ENCODE results near the gene TP53I11.

Gene TP53I11

DNA sequence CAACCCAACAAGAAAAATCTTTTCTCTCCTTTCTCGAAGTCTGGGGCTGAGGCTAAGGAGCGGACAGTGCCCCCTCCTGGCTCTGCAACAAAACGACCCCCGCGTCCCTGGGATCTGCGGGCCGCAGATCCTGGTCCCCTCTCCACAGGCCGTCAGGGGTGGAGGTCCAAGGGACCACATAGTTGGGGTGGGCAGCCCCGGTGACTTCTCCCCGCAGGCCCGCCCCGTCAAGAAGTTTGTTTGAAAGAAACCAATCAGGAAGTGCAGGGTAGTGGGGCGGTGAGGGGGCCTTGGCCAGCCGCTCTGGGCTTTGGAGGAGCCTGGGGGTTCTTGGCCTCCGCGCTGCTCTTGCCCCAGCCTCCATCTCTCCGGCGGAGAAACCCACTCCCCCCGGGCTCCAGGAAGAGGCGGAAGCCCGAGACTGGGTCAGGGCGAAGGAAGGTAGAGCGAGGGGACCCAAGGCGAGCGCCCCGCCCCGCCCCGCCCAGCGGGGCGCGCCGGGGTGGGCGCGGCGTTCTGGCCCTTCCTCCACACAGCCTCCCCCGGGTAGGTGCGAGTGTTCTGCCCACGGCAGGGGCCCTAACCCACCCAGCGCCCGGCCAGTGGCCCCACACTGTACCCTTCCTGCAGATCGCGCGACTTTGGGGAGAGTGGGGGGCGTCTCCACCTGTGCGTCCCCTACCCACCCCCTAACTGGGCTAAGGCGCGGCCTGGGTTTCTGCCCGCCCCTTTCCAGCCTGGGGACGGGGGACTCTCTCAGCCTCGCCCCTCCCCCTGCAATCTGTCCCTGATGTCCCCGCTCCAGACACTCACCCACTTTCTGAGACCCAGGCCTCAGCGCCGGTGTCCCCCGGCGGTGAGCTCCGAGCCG lies 1.3 kb downstream of the TP53I11 start:
- H3K4me3 ChIP-seq (ENCODE audit: low read depth, low read length) = peak overlapping the region; percentile 66
- CTCF ChIA-PET = interaction anchor here (1.2 to 24.5 kb wide), 9 partner anchors 9 to 155 kb away, joined by 4 to 2237 read pairs (median 12); no protein-coding TSS in a partner anchor
- POLR2A ChIA-PET = no interaction called here
- TF ChIP-seq CTCF (IDR thresholded peaks at IDR 0.05; ENCODE audit: insufficient read depth, low read length, missing control alignments) = peak; percentile 62
- DNase-seq (ENCODE audit: low read depth, low spot score) = no peak

DNA sequence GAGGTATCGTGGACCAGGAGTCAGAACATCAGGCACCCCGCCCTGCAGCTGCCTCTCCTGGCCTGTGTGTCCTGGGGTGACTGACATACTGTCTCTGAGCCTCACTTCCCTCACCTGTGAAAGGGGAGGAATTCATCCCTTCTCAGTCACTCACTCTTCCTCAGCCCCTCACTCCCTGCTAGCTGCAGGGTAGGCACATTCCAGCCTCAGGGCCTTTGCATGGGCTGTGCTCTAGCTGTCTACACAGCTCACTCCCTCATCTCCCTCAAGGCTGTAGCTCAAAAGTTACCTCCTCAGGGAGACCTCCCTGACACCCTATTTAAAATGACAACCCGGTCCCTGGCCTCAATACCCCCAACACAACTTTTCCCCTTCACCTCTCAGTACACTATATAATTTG lies 2.5 kb downstream of the TP53I11 start:
- no peak for DNase-seq (ENCODE audit: low read depth, low spot score)
- no peak overlapping the region for H3K4me3 ChIP-seq (ENCODE audit: low read depth, low read length)
- no peak for TF ChIP-seq CTCF (IDR thresholded peaks at IDR 0.05; ENCODE audit: insufficient read depth, low read length, missing control alignments)
- ChIA-PET CTCF (interaction anchor here (0.9 to 24.5 kb wide), 5 partner anchors 8 to 153 kb away, joined by 3 to 2237 read pairs (median 15); no protein-coding TSS in a partner anchor), POLR2A (no interaction called here)

DNA sequence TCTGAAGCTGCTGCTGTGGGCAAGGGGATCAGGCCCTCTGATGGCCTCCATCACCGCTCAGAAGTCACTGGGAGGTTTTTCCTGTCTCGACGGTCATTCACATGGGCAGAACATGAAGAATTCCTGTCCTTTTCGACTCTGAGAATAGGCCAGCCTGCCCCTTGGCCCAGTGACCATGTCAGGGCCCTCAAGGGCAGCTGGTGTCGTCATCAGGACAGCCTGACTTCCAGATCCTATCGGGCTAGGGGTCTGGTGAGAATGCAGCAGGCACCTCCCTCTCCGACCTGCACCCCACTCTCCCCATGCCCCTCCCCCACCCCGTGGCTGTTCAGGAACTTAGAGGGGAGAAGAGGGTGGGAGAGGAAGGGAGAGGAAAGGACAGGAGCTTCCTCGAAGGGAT lies 3.6 kb downstream of the TP53I11 start:
- no peak overlapping the region for H3K4me3 ChIP-seq (ENCODE audit: low read depth, low read length)
- no peak for TF ChIP-seq CTCF (IDR thresholded peaks at IDR 0.05; ENCODE audit: insufficient read depth, low read length, missing control alignments)
- POLR2A ChIA-PET = no interaction called here
- DNase-seq (ENCODE audit: low read depth, low spot score) = no peak
- CTCF ChIA-PET = interaction anchor here (2.1 to 24.5 kb wide), 5 partner anchors 8 to 154 kb away, joined by 6 to 2237 read pairs (median 15); no protein-coding TSS in a partner anchor

- POLR2A ChIA-PET = no interaction called here
- DNase-seq (ENCODE audit: low read depth, low spot score) = no peak
- no peak overlapping the region for H3K4me3 ChIP-seq (ENCODE audit: low read depth, low read length)
- TF ChIP-seq CTCF (IDR thresholded peaks at IDR 0.05; ENCODE audit: insufficient read depth, low read length, missing control alignments) = no peak
- CTCF ChIA-PET = interaction anchor here (0.9 to 24.5 kb wide), 6 partner anchors 9 to 155 kb away, joined by 3 to 2237 read pairs (median 10); no protein-coding TSS in a partner anchor
Observed at GRCh38 chr11:44946263-44946662, 4.4 kb downstream of the TP53I11 start.

DNA sequence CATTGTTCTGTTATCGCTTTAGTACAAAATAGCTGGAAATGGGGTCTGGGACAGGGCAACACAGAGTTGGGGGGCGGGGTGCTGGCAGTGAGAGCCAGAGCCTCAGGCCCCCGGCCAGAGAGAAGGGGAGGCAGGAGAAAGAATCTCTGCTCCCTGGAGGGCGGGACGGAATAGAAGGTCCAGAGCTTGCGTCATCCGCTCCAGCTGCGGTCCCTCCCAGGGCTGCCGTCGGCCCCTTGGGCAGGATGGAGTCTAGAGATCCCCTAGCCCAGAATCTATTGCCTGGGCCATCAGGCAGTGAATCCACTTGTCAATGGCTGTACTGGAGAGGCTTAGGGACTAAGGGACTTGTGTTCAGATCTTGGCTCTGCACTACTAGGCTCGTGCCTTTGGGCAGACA lies 5.0 kb downstream of the TP53I11 start:
- ChIA-PET CTCF (interaction anchor here (0.9 to 24.5 kb wide), 6 partner anchors 9 to 155 kb away, joined by 3 to 2237 read pairs (median 10); no protein-coding TSS in a partner anchor), POLR2A (no interaction called here)
- no peak for TF ChIP-seq CTCF (IDR thresholded peaks at IDR 0.05; ENCODE audit: insufficient read depth, low read length, missing control alignments)
- no peak for DNase-seq (ENCODE audit: low read depth, low spot score)
- no peak overlapping the region for H3K4me3 ChIP-seq (ENCODE audit: low read depth, low read length)

- no peak overlapping the region for H3K4me3 ChIP-seq (ENCODE audit: low read depth, low read length)
- ChIA-PET CTCF (interaction anchor here (1.1 to 24.5 kb wide), 5 partner anchors 9 to 156 kb away, joined by 4 to 2237 read pairs (median 13); no protein-coding TSS in a partner anchor), POLR2A (no interaction called here)
- no peak for DNase-seq (ENCODE audit: low read depth, low spot score)
- TF ChIP-seq CTCF (IDR thresholded peaks at IDR 0.05; ENCODE audit: insufficient read depth, low read length, missing control alignments) = no peak
Observed at GRCh38 chr11:44944853-44945235, 5.8 kb downstream of the TP53I11 start.

Data from AG04449 (cell line).